ENCODE results near the gene ATAD3B.

The ATAD3B gene

GRCh38 chr1:1461721-1462317 is 9.7 kb upstream of the ATAD3B start:
- Histone ChIP-seq H3K9me3 (ENCODE audit: control insufficient read depth, insufficient read depth, low read depth, low read length) (no peaks in the 10 kb centered on the region), H3K4me1 (ENCODE audit: control insufficient read depth, insufficient read depth, low read length) (no peaks in the 10 kb centered on the region), H3K4me3 (ENCODE audit: low read depth, low read length) (no peak overlapping the region), H3K27ac (ENCODE audit: extremely low read depth, low read depth, low read length) (no peak overlapping the region), H3K36me3 (ENCODE audit: control insufficient read depth in 2 of 2, insufficient read depth in 1 of 2, low read length in 2 of 2) (no peaks in the 10 kb centered on the region)
- CTCF ChIA-PET = interaction anchor here (0.6 to 1.0 kb wide), 2 partner anchors 21 to 43 kb away, joined by 3 to 4 read pairs; no protein-coding TSS in a partner anchor
- TF ChIP-seq ZNF37A (tag by site-specific recombination; IDR thresholded peaks at IDR 0.05) = no peak
- no peak for TF ChIP-seq HOXC10 (CRISPR knock-in tag; IDR thresholded peaks at IDR 0.05)
- no peak for TF ChIP-seq IKZF3 (tag by site-specific recombination; IDR thresholded peaks at IDR 0.05)
- POLR2A ChIA-PET = interaction anchor here (0.7 to 1.4 kb wide), 2 partner anchors 63 to 110 kb away, joined by 5 read pairs; partner anchors contain the start of gene CCNL2

- POLR2A ChIA-PET = interaction anchor here (1.4 kb wide), 1 partner anchor 63 kb away, joined by 5 read pairs; the partner anchor contains the start of gene CCNL2
- Histone ChIP-seq H3K4me3 (ENCODE audit: low read depth, low read length) (no peak overlapping the region), H3K27ac (ENCODE audit: extremely low read depth, low read depth, low read length) (no peak overlapping the region), H3K9me3 (ENCODE audit: control insufficient read depth, insufficient read depth, low read depth, low read length) (no peaks in the 10 kb centered on the region), H3K4me1 (ENCODE audit: control insufficient read depth, insufficient read depth, low read length) (no peaks in the 10 kb centered on the region), H3K36me3 (ENCODE audit: control insufficient read depth in 2 of 2, insufficient read depth in 1 of 2, low read length in 2 of 2) (no peaks in the 10 kb centered on the region)
- TF ChIP-seq ZNF335 (tag by site-specific recombination; conservative IDR thresholded peaks at IDR 0.05) (peak; percentile 74), SP3 (tag by site-specific recombination; IDR thresholded peaks at IDR 0.05) (no peak)
- CTCF ChIA-PET = no interaction called here
Observed at GRCh38 chr1:1462318-1462966, 9.1 kb upstream of the ATAD3B start.

GRCh38 chr1:1463312-1463711 is 8.3 kb upstream of the ATAD3B start:
- Histone ChIP-seq H3K27ac (ENCODE audit: extremely low read depth, low read depth, low read length) (no peak overlapping the region), H3K36me3 (ENCODE audit: control insufficient read depth in 2 of 2, insufficient read depth in 1 of 2, low read length in 2 of 2) (no peaks in the 10 kb centered on the region), H3K9me3 (ENCODE audit: control insufficient read depth, insufficient read depth, low read depth, low read length) (no peaks in the 10 kb centered on the region), H3K4me1 (ENCODE audit: control insufficient read depth, insufficient read depth, low read length) (no peaks in the 10 kb centered on the region), H3K4me3 (ENCODE audit: low read depth, low read length) (no peak overlapping the region)
- CTCF ChIA-PET = interaction anchor here (0.7 to 0.9 kb wide), 2 partner anchors 14 to 57 kb away, joined by 3 read pairs; no protein-coding TSS in a partner anchor
- POLR2A ChIA-PET = interaction anchor here (1.4 kb wide), 1 partner anchor 64 kb away, joined by 5 read pairs; the partner anchor contains the start of gene CCNL2
- TF ChIP-seq ZEB2 (tag by site-specific recombination; IDR thresholded peaks at IDR 0.05) (no peak), ZNF184 (tag by site-specific recombination; IDR thresholded peaks at IDR 0.05) (no peak), ZBTB8A (tag by site-specific recombination; IDR thresholded peaks at IDR 0.05) (no peak), ZNF624 (tag by site-specific recombination; IDR thresholded peaks at IDR 0.05) (no peak), ZBTB48 (tag by site-specific recombination; IDR thresholded peaks at IDR 0.05) (no peak), PRDM10 (tag by site-specific recombination; IDR thresholded peaks at IDR 0.05) (no peak), ZBTB10 (tag by site-specific recombination; IDR thresholded peaks at IDR 0.05) (no peak), ZNF580 (tag by site-specific recombination; IDR thresholded peaks at IDR 0.05) (no peak), ZNF174 (tag by site-specific recombination; IDR thresholded peaks at IDR 0.05) (no peak), ZNF362 (tag by site-specific recombination; IDR thresholded peaks at IDR 0.05) (no peak), KLF16 (tag by site-specific recombination; IDR thresholded peaks at IDR 0.05) (no peak), ZNF664 (tag by site-specific recombination; IDR thresholded peaks at IDR 0.05) (no peak), ZNF404 (tag by site-specific recombination; IDR thresholded peaks at IDR 0.05) (no peak), HIC1 (tag by site-specific recombination; IDR thresholded peaks at IDR 0.05) (no peak)

Measured in HEK293 (cell line).